GM18873 (cell line): ENCODE results near the gene MTHFR.

ENCODE experiments used
- ATAC-seq: cut with Tn5 transposase; IDR thresholded peaks from one replicate; pipeline ENCODE4 v1.9.1; 2021; ENCODE audit warnings: mild to moderate bottlenecking, moderate library complexity, moderate number of reproducible peaks; ENCODE audit not compliant: unreplicated experiment, low FRiP score

MTHFR gene

DNA sequence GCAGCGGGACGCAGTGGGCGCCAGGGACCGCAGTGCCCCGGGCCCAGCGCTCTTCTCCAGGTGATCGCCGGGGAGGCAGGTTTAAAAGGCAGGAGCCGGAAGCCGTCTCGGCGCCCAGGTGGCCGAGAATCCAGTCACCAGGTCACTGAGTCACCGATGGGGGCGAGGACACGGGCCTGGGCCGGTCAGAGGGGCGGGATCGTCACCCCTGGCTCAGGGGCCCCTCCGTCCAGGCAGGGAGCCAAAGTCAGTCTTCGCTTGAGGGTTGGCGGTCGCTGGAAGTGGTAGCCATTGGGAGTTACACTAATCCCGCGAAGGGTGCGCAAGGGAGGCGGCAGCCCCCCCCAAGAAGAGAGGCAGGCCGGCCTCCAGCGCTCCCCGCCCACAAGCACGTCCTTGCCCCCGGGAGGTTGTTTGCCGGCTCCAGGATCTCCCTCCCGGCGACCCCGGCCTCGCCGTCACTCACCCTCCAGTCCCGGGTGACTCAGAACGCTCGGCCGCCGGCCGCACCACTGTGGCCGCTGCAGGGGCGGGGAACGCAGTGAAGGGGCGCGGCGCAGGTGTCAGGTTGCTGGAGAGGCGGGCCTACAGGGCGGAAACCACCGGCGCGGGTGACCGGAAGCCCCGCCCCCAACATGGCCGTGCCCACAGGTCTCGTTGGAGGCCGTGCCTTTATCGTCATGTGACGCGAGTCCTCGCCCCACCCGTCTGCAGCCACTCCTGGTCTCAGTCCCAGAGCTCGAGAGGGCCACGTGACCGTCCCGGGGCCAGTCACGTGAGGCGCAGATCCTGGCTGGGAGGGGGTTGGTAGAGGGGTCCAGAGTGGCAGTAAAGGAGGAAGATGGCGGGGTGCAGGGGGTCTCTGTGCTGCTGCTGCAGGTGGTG lies at the start of gene MTHFR, which contains the start of gene CLCN6:
Gene MTHFR (minus strand): TSS at position 543 of the 885 bp plus-strand sequence. CDS start 2,848 bp downstream, outside the sequence.
Gene CLCN6 (plus strand): TSS at position 770 of the 885 bp plus-strand sequence. CDS start 72 bp downstream, at position 842.
- ATAC-seq: peak; percentile 88

DNA sequence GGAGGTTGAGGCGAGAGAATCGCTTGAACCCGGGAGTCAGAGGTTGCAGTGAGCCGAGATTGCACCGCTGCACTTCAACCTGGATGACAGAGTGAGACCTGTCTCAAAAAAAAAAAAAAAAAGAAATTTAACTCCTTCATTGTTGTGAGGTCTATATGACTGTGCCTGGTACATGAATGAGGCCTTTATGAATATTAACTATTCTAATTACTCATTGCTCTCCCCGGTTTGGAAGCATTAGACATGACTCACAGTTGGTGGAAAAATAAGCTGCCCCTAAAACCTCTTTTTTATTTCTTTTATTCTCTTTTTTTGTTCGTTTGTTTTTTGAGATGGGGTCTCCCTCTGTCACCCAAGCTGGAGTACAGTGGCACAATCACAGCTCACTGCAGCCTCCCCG lies 49.7 kb upstream of the MTHFR start:
- no peak for ATAC-seq

- ATAC-seq: no peak
Measured at GRCh38 chr1:11854519-11854918, 48.8 kb upstream of the MTHFR start.

DNA sequence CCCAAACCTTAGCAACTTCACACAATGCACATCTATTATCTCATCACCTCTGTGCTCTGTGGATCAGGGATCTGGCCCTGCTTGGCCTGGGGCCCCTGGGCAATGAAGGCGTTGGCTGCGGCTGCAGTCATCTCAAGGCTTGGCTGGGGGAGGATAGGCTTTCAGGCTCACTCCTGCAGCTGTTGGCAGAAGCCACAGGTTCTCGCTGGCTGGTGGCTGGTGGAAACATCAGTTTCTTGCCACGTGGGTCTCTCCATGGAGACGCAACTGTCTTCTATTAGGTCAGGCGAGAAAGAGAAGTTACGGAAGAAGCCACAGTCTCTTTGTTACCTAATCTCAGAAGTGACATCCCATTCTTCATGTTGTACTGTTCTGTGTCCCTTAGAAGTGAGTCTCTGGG lies 45.4 kb upstream of the MTHFR start:
- no peak for ATAC-seq

DNA sequence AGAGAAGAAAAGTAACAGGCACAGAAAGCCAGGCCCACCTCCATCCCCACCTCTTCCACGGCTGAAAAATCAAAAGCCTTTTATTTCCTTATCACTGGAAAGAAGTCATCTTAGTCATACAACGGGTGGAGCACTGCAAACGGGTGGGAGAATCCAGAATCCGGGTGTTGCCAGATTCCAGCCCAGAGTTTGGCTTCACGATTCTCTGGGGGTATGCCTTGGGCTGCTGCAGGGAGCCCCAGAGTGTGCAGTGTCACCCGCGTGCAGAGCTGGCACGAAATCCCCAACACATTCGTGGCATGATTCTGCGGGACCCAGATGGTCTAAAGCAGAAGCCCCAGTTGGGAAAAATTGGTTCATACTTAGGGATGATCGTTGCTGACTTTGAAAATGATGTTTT lies 44.4 kb upstream of the MTHFR start:
- no peak for ATAC-seq

- ATAC-seq: no peak
Measured at GRCh38 chr1:11848373-11848700, 42.6 kb upstream of the MTHFR start.

GRCh38 chr1:11847667-11848372 lies 42.1 kb upstream of the MTHFR start, which contains the start of gene NPPA:
Gene NPPA (minus strand): TSS chr1:11847783. CDS start chr1:11847684, 99 bp downstream.
- ATAC-seq: no peak

DNA sequence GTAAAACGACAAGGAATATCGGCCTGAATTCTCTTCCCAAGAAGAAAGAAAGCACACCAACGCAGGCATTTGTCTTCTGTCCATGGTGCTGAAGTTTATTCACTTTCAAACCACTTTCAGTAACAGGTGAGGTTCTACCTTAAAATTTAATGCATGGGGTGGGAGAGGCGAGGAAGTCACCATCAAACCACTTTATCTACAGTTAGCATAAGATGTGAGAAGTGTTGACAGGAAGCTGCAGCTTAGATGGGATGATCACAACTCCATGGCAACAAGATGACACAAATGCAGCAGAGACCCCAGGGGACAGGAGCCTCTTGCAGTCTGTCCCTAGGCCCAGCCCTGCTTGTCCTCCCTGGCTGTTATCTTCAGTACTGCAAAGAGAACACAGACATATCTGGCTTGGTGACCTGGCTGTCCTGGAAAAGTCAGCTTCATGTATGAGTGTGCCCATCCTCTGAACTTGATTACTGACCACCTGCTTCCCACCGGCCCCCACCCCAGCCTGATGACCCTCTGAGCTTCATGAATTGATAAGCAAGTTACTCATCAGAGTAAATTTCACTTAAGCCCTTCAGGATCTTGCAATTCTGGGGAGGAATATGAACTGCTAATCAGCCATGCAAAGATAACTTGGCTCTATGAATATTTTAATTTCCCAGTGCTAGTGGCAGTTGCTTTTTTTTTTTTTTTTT lies 40.0 kb upstream of the MTHFR start:
- ATAC-seq: no peak

GRCh38 chr1:11842154-11843041 lies 36.6 kb upstream of the MTHFR start:
- ATAC-seq: no peak

DNA sequence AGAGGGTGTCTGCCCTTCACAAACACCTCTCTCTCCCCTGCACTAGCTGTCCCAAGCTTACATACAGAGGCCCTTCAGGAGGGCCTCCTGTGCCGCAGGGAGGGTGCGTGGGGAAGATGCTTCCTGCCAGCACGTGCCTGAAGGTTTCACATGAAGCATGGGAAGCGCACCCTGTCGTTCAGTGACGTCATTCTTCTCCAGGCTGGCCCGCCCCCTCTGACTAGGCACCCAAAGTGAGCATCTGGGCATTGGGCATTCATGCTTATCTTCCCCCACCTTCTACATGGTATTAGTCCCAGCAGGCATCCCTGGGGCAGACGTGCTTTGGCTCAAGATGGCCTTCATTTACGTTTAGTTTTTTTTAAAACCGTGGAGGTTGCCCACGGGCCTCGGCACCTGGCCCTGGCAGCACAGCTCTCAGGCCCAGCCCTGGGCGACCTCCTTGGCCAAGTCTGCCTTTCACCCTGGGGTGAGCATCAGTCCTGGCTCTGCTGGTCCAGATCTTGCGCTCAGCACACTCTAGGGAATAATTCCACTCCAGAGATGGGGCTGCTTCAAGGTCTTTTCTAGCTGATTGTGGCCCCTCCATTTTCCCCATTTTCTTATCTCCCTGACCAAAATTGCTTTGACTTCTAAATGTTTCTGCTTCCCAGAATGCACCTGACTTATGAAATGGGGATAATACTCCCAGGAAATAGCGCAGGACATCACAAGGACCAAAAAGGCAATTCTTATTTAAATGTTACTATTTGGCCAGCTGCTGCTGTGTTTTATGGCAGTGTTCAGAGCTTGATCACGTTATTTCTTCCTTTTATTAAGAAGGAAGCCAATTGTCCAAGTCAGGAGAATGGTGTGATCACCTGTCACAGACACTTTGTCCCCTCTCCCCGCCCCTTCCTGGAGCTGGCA lies 35.7 kb upstream of the MTHFR start:
- no peak for ATAC-seq

GRCh38 chr1:11839727-11840705 lies 34.3 kb upstream of the MTHFR start:
- no peak for ATAC-seq

DNA sequence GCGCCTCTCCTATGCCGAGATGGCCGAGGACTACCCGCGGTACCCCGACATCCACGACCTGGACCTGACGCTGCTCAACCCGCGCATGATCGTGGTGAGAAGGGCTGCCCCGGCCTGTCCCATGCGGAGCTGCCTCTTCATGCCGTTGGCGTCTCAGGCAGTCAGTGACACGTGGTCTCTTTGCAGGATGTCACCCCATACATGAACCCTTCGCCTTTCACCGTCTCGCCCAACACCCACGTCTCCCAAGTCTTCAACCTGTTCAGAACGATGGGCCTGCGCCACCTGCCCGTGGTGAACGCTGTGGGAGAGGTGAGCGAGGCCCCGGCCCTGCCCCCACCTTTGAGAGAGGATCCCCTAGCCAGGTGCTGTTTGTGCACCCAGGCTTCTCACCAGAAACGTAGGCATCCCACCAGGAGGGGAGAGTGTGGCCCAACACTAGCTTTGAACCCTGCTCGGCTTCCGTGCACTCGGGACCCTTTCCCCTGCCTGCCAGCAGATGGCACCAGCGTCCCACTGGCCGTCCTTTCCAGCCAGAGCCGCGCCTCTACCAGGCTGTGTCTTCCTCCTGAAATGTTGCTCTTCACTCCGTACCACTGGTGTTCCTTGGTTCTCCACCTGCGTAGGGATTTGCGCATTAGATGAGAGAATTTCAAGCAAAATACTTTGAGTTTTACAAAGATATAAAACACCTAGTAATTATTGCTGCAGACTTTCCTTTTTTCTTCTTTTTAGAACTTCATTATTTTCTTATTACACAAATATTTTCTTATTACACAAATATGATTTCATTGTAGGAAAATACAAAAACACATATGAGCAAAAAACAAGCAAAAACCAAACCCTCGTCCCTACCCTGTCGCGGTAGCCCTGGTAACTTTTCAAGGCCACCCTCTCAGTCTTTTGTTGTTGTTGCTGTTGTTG lies 32.8 kb upstream of the MTHFR start:
- no peak for ATAC-seq

DNA sequence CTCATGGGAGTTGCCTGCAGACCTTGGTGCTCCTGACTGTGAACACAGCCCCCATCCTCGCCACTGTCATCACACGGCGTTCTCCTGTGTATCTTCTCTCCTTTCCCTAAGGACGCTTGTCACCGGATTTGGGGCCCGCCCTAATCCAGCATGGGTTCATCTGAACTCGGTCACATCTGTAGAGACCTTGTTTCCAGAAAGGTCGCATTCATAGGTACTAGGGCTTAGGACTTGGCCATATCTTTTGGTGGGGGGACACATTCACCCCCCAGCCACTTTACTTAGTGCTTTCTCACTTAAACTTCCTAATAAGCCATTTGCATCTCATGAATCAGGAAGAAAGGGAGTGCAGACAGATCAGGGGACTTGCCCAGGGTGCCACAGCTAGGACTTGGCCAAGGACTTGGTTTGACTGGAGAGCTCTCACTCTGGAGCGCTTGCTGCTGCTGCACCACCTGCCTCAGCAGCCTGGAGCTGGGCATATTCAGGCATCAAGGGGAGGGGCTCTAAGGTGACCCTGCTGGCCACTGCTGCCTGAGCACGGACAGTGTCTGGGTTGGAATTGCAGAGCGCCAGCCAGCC lies 32.1 kb upstream of the MTHFR start:
- ATAC-seq: no peak

GRCh38 chr1:11836955-11837766 lies 31.4 kb upstream of the MTHFR start:
- no peak for ATAC-seq

DNA sequence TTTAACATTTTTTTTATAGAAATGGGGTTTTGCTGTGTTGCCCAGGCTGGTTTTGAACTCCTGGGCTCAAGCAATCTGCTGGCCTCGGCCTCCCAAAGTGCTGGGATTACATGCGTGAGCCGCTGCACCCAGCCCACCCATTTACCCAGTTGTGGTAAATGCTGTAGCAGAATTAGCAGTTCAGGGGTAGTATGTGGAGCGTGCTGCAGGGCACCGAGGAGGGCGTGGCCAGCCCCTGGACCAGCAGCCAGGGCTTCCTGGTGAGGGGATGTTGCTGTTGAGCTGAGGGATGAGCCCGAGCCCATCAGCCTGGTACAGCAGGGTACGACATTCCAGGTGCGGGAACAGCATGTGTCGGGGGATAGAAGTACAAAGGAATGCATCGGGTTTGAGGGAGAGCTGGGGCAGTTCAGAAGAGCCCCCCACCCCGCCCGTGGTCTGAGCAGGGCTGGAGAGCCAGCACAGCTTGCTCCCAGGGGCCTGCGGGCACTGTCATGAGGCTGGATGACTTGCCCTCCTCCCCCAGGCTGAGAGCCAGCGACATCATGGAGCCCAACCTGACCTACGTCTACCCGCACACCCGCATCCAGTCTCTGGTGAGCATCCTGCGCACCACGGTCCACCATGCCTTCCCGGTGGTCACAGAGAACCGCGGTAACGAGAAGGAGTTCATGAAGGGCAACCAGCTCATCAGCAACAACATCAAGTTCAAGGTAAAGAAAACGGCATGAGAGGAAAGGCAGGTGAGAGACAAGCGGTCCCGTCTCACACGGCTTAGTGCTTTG lies 29.9 kb upstream of the MTHFR start:
- no peak for ATAC-seq
